ENCODE results near the gene SIT1.

- TF ChIP-seq CTCF (optimal IDR thresholded peaks at IDR 0.05 in 1 of 3, IDR thresholded peaks at IDR 0.05 in 1 of 3, conservative IDR thresholded peaks at IDR 0.05 in 1 of 3; ENCODE audit: extremely low read depth in 1 of 3, insufficient read depth in 2 of 3, low read length in 3 of 3) (no peak), EZH2 (IDR thresholded peaks at IDR 0.05; ENCODE audit: low read length) (no peak)
Measured at GRCh38 chr9:35652829-35653209, 2.1 kb upstream of the SIT1 start.
